ENCODE data around the gene UBAC1. TPM values are rescaled to one million over a fixed set of nuclear protein-coding genes. Genes with fewer than 3 reads are reported as not detected.

UBAC1 gene
- total and polyA plus RNA-seq, 9 of the 15 experiments (the other 6 are each of a cell fraction or from before 2014, with no cell fraction given) = 94.0 to 399 (median 228) TPM

DNA sequence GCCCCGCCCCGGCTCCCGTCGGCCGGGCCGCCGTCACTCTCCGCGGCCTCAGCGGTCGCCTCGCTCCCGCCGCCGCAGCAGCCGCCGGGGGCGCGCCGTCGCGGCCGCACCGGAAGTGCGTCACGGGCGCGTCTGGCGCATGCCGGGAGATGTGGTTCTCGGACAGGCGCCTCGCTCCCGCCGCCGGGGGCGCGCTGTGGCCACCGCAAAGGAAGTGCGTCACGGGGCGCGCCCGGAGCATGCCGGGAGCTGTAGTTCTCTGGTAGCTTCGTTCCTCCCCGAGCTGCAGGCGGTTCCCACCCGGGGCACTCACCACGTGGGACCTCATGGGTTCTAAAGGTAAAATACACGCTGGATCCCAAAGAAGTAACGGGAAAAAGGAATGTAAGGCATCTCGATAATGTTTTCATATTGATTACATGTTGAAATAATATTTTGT is at the start of gene UBAC1 (continued):
- TF ChIP-seq, protein P1, sequence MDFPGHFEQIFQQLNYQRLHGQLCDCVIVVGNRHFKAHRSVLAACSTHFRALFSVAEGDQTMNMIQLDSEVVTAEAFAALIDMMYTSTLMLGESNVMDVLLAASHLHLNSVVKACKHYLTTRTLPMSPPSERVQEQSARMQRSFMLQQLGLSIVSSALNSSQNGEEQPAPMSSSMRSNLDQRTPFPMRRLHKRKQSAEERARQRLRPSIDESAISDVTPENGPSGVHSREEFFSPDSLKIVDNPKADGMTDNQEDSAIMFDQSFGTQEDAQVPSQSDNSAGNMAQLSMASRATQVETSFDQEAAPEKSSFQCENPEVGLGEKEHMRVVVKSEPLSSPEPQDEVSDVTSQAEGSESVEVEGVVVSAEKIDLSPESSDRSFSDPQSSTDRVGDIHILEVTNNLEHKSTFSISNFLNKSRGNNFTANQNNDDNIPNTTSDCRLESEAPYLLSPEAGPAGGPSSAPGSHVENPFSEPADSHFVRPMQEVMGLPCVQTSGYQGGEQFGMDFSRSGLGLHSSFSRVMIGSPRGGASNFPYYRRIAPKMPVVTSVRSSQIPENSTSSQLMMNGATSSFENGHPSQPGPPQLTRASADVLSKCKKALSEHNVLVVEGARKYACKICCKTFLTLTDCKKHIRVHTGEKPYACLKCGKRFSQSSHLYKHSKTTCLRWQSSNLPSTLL (IDR thresholded peaks at IDR 0.05) = no peak
- TF ChIP-seq ZNF436 (CRISPR knock-in tag; IDR thresholded peaks at IDR 0.05) (no peak), NR2C2 (CRISPR knock-in tag; IDR thresholded peaks at IDR 0.05) (peak; percentile 51; the same call in 1 of the 2 replicates), NR2C2 (tag; IDR thresholded peaks at IDR 0.05) (peak; percentile 92), SP2 (IDR thresholded peaks at IDR 0.05; ENCODE audit: extremely low read depth, low read depth, low read length, poor library complexity, severe bottlenecking) (no peak), ELF1 (tag; IDR thresholded peaks at IDR 0.05) (no peak), ZNF324 (CRISPR knock-in tag; IDR thresholded peaks at IDR 0.05) (no peak), GTF2E2 (tag; IDR thresholded peaks at IDR 0.05) (no peak), HEY1 (CRISPR knock-in tag; IDR thresholded peaks at IDR 0.05; ENCODE audit: borderline replicate concordance) (no peak), NR1H2 (CRISPR knock-in tag; IDR thresholded peaks at IDR 0.05) (no peak), DNMT1 (IDR thresholded peaks at IDR 0.05) (no peak), FOXK1 (CRISPR knock-in tag; IDR thresholded peaks at IDR 0.05; ENCODE audit: borderline replicate concordance) (no peak)
- TF ChIP-seq, protein P2, sequence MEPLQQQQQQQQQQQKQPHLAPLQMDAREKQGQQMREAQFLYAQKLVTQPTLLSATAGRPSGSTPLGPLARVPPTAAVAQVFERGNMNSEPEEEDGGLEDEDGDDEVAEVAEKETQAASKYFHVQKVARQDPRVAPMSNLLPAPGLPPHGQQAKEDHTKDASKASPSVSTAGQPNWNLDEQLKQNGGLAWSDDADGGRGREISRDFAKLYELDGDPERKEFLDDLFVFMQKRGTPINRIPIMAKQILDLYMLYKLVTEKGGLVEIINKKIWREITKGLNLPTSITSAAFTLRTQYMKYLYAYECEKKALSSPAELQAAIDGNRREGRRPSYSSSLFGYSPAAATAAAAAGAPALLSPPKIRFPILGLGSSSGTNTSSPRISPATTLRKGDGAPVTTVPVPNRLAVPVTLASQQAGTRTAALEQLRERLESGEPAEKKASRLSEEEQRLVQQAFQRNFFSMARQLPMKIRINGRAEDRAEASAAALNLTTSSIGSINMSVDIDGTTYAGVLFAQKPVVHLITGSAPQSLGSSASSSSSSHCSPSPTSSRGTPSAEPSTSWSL (CRISPR knock-in tag; IDR thresholded peaks at IDR 0.05; ENCODE audit: borderline replicate concordance) = no peak
- TF ChIP-seq, protein P3, sequence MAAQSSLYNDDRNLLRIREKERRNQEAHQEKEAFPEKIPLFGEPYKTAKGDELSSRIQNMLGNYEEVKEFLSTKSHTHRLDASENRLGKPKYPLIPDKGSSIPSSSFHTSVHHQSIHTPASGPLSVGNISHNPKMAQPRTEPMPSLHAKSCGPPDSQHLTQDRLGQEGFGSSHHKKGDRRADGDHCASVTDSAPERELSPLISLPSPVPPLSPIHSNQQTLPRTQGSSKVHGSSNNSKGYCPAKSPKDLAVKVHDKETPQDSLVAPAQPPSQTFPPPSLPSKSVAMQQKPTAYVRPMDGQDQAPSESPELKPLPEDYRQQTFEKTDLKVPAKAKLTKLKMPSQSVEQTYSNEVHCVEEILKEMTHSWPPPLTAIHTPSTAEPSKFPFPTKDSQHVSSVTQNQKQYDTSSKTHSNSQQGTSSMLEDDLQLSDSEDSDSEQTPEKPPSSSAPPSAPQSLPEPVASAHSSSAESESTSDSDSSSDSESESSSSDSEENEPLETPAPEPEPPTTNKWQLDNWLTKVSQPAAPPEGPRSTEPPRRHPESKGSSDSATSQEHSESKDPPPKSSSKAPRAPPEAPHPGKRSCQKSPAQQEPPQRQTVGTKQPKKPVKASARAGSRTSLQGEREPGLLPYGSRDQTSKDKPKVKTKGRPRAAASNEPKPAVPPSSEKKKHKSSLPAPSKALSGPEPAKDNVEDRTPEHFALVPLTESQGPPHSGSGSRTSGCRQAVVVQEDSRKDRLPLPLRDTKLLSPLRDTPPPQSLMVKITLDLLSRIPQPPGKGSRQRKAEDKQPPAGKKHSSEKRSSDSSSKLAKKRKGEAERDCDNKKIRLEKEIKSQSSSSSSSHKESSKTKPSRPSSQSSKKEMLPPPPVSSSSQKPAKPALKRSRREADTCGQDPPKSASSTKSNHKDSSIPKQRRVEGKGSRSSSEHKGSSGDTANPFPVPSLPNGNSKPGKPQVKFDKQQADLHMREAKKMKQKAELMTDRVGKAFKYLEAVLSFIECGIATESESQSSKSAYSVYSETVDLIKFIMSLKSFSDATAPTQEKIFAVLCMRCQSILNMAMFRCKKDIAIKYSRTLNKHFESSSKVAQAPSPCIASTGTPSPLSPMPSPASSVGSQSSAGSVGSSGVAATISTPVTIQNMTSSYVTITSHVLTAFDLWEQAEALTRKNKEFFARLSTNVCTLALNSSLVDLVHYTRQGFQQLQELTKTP (IDR thresholded peaks at IDR 0.05; ENCODE audit: low read depth in 1 of 2, partially characterized antibody in 2 of 2) = peak in 1 of 2 experiments; percentile 91
- TF ChIP-seq, protein P4, sequence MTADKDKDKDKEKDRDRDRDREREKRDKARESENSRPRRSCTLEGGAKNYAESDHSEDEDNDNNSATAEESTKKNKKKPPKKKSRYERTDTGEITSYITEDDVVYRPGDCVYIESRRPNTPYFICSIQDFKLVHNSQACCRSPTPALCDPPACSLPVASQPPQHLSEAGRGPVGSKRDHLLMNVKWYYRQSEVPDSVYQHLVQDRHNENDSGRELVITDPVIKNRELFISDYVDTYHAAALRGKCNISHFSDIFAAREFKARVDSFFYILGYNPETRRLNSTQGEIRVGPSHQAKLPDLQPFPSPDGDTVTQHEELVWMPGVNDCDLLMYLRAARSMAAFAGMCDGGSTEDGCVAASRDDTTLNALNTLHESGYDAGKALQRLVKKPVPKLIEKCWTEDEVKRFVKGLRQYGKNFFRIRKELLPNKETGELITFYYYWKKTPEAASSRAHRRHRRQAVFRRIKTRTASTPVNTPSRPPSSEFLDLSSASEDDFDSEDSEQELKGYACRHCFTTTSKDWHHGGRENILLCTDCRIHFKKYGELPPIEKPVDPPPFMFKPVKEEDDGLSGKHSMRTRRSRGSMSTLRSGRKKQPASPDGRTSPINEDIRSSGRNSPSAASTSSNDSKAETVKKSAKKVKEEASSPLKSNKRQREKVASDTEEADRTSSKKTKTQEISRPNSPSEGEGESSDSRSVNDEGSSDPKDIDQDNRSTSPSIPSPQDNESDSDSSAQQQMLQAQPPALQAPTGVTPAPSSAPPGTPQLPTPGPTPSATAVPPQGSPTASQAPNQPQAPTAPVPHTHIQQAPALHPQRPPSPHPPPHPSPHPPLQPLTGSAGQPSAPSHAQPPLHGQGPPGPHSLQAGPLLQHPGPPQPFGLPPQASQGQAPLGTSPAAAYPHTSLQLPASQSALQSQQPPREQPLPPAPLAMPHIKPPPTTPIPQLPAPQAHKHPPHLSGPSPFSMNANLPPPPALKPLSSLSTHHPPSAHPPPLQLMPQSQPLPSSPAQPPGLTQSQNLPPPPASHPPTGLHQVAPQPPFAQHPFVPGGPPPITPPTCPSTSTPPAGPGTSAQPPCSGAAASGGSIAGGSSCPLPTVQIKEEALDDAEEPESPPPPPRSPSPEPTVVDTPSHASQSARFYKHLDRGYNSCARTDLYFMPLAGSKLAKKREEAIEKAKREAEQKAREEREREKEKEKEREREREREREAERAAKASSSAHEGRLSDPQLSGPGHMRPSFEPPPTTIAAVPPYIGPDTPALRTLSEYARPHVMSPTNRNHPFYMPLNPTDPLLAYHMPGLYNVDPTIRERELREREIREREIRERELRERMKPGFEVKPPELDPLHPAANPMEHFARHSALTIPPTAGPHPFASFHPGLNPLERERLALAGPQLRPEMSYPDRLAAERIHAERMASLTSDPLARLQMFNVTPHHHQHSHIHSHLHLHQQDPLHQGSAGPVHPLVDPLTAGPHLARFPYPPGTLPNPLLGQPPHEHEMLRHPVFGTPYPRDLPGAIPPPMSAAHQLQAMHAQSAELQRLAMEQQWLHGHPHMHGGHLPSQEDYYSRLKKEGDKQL (CRISPR knock-in tag; IDR thresholded peaks at IDR 0.05; ENCODE audit: borderline replicate concordance) = no peak
